HFFc6 (cell line): ENCODE results near the gene MTARC1. TPM values are rescaled to one million over a fixed set of nuclear protein-coding genes. Genes with fewer than 3 reads are reported as not detected.

Experiments used
- DNase-seq: peaks from one replicate; pipeline ENCODE4 v3.0.0-alpha.2; 2018
- H3K27ac Mint-ChIP-seq: 2 replicates; pipeline ENCODE4 v1.8.0; 2020; ENCODE audit warnings: mild to moderate bottlenecking, mixed read lengths
- H3K27me3 Mint-ChIP-seq: 2 replicates; pipeline ENCODE4 v1.8.0; 2021; ENCODE audit warnings: mild to moderate bottlenecking, moderate library complexity, mixed read lengths; ENCODE audit not compliant: insufficient read depth
- H3K36me3 Mint-ChIP-seq: 2 replicates; pipeline ENCODE4 v1.8.0; 2021; ENCODE audit warnings: low read depth, mixed read lengths
- H3K4me1 Mint-ChIP-seq: 2 replicates; pipeline ENCODE4 v1.8.0; 2020; ENCODE audit warnings: low read depth, mixed read lengths
- H3K4me3 Mint-ChIP-seq: 2 replicates; pipeline ENCODE4 v1.8.0; 2020; ENCODE audit warnings: mild to moderate bottlenecking, moderate library complexity, mixed read lengths
- H3K9me3 Mint-ChIP-seq: 2 replicates; pipeline ENCODE4 v1.8.0; 2020; ENCODE audit warnings: mild to moderate bottlenecking, mixed read lengths
- total RNA-seq, 6 experiments: library from RNA; stranded (reverse); fragmentation: NEBNext Ultra II Directional; extraction: Animal tissue kit (Norgen Biotek cat#: 25700); gene quantifications; 2 replicates in 1 of 6; 3 replicates in 5 of 6; pipeline ENCODE4 v1.2.3, GENCODE V29; 2021
- TF ChIP-seq, protein P1 (sequence below): fragments of 200-600 bp; sonication (generic); IDR thresholded peaks from 2 replicates; pipeline ENCODE4 v1.5.0; 2021; ENCODE audit warnings: antibody characterized with exemption, mild to moderate bottlenecking

Gene MTARC1
- total RNA-seq, 6 experiments from 2014 or later = 1.1 to 1.9 (median 1.7) TPM

- TF ChIP-seq, protein P1, sequence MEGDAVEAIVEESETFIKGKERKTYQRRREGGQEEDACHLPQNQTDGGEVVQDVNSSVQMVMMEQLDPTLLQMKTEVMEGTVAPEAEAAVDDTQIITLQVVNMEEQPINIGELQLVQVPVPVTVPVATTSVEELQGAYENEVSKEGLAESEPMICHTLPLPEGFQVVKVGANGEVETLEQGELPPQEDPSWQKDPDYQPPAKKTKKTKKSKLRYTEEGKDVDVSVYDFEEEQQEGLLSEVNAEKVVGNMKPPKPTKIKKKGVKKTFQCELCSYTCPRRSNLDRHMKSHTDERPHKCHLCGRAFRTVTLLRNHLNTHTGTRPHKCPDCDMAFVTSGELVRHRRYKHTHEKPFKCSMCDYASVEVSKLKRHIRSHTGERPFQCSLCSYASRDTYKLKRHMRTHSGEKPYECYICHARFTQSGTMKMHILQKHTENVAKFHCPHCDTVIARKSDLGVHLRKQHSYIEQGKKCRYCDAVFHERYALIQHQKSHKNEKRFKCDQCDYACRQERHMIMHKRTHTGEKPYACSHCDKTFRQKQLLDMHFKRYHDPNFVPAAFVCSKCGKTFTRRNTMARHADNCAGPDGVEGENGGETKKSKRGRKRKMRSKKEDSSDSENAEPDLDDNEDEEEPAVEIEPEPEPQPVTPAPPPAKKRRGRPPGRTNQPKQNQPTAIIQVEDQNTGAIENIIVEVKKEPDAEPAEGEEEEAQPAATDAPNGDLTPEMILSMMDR = no peak
- DNase-seq = no peak
- no peak overlapping the region for H3K27ac Mint-ChIP-seq
- H3K4me3 Mint-ChIP-seq = no peak overlapping the region
- H3K4me1 Mint-ChIP-seq = no peaks in the 10 kb centered on the region
- no peaks in the 10 kb centered on the region for H3K36me3 Mint-ChIP-seq
- no peaks in the 10 kb centered on the region; the same call in none of the 2 replicates for H3K27me3 Mint-ChIP-seq
- H3K9me3 Mint-ChIP-seq = no peaks in the 10 kb centered on the region
These were observed 24.9 kb upstream of the MTARC1 start for GRCh38 chr1:220761688-220762427.

DNA sequence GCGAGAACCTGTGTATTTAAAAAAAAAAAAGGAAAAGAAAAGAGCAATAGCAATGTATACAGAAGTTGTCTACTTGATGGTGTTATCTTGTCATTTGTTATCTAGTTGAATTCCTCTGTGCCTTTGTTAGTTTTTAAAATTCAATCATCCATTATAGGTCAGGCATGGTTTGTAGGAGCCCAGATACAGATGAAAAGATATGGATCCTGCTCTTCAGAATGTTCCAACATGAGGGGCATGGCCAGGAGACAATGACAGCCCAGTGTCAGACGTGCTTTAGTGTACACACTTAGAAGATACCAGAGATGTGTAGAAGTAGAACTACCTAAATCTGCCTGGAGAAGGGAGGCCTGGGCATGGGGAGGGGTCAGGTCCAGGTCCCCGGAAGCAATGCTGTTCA, 22.0 kb upstream of the MTARC1 start:
- Mint-ChIP-seq H3K4me3 (no peak overlapping the region), H3K27me3 (no peaks in the 10 kb centered on the region; the same call in none of the 2 replicates), H3K27ac (no peak overlapping the region), H3K36me3 (no peaks in the 10 kb centered on the region), H3K9me3 (no peaks in the 10 kb centered on the region), H3K4me1 (peaks cover 6% of the 10 kb centered on the region; the same call in 1 of the 2 replicates)
- DNase-seq = no peak
- TF ChIP-seq, protein P1 = no peak

- TF ChIP-seq, protein P1 = no peak
- H3K27me3 Mint-ChIP-seq = no peaks in the 10 kb centered on the region; the same call in 1 of the 2 replicates
- H3K4me1 Mint-ChIP-seq = peaks cover 6% of the 10 kb centered on the region; the same call in 1 of the 2 replicates
- H3K27ac Mint-ChIP-seq = no peak overlapping the region
- H3K9me3 Mint-ChIP-seq = no peaks in the 10 kb centered on the region
- no peaks in the 10 kb centered on the region for H3K36me3 Mint-ChIP-seq
- no peak overlapping the region for H3K4me3 Mint-ChIP-seq
- no peak for DNase-seq
These were observed 19.2 kb upstream of the MTARC1 start for GRCh38 chr1:220767312-220768125.

GRCh38 chr1:220768126-220768601, 18.5 kb upstream of the MTARC1 start:
- Mint-ChIP-seq H3K9me3 (no peaks in the 10 kb centered on the region), H3K27ac (no peak overlapping the region), H3K4me3 (no peak overlapping the region), H3K27me3 (no peaks in the 10 kb centered on the region; the same call in 1 of the 2 replicates), H3K4me1 (peaks cover 6% of the 10 kb centered on the region; the same call in 1 of the 2 replicates), H3K36me3 (no peaks in the 10 kb centered on the region)
- no peak for DNase-seq
- TF ChIP-seq, protein P1 = no peak

GRCh38 chr1:220769205-220769604, 17.5 kb upstream of the MTARC1 start:
- TF ChIP-seq, protein P1 = no peak
- H3K36me3 Mint-ChIP-seq = no peaks in the 10 kb centered on the region
- H3K27ac Mint-ChIP-seq = no peak overlapping the region
- no peak overlapping the region for H3K4me3 Mint-ChIP-seq
- no peak for DNase-seq
- H3K27me3 Mint-ChIP-seq = no peaks in the 10 kb centered on the region; the same call in 1 of the 2 replicates
- H3K9me3 Mint-ChIP-seq = no peaks in the 10 kb centered on the region
- peaks cover 6% of the 10 kb centered on the region; the same call in 1 of the 2 replicates for H3K4me1 Mint-ChIP-seq
